GM18508 (cell line): Measurements from ENCODE around the gene MALAT1.
"Not testable (repeated sequence)": the region's sequence is repeated elsewhere in the genome, so short reads cannot be mapped to it uniquely, and the experiment has no call there.

Experiments used
- ATAC-seq: cut with Tn5 transposase; IDR thresholded peaks from one replicate; pipeline ENCODE4 v1.9.1; 2021; ENCODE audit warnings: moderate number of reproducible peaks; ENCODE audit not compliant: insufficient read depth, unreplicated experiment

Gene MALAT1

DNA sequence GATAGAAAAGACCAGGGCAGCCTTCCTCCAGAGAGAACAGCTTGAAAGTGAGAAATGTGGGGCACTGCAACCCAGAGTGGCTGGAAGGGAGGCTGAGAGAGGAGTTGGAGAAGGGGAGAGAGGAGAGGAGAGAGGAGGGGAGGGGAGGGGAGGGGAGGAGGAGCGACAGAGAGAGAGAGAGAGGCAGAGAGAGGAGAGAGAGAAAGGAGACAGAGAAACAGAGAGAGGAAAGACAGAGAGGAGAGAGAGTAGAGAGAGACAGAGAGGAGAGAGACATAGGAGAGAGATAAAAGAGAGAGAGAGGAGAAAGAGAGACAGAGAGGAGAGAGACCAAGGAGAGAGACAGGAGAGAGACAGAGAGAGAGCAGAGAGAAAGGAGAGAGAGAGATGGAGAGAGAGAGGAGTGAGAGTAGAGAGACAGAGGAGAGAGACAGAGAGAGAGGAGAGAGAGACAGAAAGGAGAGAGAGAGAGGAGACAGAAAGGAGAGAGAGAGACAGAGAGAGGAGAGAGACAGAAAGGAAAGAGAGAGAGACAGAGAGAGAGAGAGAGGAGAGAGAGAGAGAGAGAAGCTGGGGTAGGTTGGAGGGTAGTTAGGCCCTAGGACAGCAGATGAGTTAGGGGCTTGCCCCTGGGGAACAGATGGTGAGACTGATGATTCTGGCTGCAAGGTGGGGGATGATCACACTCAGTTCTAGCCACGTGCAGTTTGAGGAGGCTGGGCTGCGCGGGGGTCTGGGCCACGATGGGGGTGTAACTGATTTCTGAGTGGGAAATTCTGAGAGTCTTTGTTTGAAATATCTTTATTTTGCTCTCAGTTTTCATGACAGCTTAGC is 17.5 kb downstream of the MALAT1 start:
- no peak for ATAC-seq

DNA sequence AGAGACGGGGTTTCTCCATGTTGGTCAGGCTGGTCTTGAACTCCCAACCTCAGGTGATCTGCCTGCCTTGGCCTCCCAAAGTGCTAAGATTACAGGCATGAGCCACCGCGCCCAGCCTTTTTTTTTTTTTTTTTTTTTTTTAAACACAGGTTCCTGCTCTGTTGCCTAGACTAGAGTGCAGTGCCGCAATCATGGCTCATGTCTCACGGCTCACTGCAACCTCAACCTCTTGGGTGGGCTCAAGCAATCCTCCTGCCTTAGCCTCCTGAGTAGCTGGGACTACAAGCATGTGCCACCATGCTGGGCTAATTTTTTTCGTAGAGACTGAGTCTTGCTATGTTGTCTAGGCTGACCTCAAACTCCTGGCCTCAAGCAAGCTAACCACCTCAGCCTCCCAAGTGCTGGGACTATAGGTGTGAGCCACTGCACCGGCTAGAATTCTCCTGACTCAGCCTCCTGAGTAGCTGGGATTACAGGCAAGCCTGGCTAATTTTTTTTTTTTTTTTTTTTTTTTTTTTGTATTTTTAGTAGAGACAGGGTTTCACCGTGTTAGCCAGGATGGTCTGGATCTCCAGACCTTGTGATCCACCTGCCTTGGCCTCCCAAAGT is 20.2 kb downstream of the MALAT1 start:
- not testable (repeated sequence) for ATAC-seq

DNA sequence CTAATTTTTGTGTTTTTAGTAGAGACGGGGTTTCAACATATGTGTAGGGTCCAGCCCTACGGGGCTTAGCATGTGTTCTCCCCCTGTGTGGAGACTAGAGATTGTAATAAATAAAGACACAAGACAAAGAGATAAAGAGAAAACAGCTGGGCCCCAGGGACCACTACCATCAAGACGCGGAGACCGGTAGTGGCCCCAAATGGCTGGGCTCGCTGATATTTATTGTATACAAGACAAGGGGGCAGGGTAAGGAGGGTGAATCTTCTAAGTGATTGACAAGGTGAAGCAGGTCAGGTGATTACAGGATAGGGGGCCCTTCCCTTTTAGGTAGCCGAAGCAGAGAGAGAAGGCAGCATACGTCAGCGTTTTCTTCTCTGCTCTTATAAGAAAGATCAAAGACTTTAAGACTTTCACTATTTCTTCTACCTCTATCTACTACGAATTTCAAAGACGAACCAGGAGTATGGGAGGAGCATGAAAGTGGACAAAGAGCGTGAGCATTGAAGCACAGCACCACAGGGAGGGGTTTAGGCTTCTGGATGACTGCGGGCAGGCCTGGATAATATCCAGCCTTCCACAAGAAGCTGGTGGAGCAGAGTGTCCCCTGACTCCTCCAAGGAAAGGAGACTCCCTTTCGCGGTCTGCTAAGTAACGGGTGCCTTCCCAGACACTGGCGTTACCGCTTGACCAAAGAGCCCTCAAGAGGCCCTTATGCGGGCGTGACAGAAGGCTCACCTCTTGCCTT is 23.1 kb downstream of the MALAT1 start:
- ATAC-seq, result not testable (repeated sequence)

DNA sequence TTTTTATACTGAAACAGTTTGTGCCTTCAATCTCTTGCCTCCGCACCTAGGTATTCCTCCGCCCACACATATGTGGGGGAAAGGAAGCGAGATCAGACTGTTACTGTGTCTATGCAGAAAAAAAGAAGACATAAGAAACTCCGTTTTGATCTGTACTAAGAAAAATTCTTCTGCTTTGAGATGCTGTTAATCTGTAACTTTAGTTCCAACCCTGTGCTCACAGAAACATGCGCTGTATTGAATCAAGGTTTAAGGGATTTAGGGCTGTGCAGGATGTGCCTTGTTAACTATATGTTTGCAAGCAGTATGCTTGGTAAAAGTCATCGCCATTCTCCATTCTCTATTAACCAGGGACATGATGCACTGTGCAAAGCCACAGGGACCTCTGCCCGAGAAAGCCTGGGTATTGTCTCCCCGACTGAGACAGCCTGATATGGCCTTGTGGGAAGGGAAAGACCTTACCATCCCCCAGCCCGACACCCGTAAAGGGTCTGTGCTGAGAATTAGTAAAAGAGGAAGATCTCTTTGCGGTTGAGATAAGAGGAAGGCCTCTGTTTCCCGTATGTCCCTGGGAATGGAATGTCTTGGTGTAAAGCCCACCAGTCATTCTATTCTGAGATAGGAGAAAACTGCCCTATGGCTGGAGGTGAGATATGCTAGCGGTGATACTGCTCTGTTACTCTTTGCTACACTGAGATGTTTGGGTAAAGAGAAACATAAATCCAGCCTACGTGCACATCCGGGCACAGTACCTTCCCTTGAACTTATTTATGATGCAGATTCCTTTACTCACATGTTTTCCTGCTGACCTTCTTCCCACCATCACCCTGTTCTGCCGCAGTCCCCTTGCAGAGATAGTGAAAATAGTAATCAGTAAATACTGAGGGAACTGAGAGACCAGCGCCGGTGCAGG is 24.1 kb downstream of the MALAT1 start:
- not testable (repeated sequence) for ATAC-seq

DNA sequence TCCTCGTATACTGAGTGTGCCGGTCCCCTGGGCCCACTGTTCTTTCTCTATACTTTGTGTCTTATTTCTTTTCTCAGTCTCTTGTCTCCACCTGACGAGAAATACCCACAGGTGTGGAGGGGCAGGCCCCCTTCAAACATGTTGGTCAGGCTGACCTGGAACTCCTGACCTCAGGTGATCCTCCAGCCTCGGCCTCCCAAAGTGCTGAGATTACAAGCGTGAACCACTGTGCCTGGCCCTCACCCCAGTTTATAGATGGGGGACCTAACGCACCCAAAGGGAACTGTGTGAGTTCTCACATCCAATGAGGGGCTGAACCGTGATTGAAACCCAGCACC is 24.8 kb downstream of the MALAT1 start:
- not testable (repeated sequence) for ATAC-seq

DNA sequence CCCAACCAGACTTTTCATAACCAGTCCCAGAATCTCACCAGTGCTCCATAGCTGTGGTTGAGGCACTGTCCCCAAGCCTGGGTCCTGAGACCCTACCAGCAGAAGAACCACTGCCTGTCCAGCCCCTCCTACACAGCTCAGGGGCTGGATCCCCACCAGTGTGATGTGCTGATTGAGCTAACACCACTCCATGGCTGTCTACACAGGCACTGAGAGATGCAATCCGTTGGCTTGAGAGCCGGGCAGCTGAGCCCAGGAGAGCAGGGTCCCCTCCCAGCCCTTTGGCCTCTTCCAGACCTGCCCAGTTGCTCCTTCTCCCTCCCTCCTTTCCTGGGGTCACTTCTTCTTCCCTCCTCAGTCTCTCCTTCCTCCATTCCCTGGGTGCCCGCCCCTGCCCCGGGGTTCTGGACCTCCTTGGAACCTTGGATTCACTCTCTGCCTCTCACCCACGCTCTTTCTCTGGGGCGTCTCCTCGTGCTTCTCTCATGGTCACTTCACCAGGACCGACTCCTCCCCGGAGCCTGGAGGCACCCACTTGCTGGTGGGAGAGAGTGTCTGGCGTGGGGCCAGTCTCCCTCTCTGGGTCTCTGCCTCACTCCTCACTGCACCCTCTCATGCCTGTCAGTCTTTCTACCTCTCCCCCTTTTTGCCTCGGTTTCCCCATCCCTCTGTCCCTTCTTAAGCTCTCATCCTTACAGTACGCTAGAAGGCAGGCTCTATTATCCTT is 25.3 kb downstream of the MALAT1 start:
- no peak for ATAC-seq

DNA sequence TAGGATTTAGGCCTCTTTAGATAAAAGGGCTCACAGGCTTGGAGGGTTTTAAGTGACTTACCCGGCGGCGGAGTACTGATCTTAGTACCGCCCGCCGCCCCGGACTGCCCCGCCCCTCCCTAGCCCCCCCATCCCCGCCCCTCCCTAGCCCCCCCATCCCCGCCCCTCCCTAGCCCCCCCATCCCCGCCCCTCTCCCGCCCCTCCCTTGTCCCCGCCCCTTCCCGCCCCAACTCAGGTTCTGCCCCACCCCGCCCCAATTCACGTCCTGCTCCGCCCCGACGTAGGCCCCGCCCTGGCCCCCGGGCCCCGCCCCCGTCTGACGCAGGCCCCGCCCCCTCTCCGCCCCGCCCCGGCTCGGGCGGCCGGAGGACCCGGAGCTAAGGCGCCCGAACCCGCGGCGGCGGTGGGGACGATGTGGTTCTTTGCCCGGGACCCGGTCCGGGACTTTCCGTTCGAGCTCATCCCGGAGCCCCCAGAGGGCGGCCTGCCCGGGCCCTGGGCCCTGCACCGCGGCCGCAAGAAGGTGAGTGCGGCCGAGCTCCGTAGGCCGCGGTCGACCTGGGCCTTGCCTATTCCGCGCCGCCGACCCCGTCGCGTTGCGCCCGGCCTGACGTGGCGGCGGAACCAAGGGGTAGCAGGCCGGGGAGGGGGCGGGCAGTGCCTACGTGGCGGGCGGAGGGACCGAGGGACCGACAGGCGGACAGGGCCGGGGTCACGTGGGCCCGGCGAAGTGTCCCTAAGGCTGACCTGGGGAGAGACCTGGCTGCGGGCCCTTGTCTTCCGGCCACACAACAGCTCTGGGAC is 26.1 kb downstream of the MALAT1 start, which contains the start of gene SCYL1:
SCYL1 (plus strand) TSS at position 343 of the 805 bp plus-strand sequence; CDS start at position 414, 71 bp downstream.
- ATAC-seq, result no peak

DNA sequence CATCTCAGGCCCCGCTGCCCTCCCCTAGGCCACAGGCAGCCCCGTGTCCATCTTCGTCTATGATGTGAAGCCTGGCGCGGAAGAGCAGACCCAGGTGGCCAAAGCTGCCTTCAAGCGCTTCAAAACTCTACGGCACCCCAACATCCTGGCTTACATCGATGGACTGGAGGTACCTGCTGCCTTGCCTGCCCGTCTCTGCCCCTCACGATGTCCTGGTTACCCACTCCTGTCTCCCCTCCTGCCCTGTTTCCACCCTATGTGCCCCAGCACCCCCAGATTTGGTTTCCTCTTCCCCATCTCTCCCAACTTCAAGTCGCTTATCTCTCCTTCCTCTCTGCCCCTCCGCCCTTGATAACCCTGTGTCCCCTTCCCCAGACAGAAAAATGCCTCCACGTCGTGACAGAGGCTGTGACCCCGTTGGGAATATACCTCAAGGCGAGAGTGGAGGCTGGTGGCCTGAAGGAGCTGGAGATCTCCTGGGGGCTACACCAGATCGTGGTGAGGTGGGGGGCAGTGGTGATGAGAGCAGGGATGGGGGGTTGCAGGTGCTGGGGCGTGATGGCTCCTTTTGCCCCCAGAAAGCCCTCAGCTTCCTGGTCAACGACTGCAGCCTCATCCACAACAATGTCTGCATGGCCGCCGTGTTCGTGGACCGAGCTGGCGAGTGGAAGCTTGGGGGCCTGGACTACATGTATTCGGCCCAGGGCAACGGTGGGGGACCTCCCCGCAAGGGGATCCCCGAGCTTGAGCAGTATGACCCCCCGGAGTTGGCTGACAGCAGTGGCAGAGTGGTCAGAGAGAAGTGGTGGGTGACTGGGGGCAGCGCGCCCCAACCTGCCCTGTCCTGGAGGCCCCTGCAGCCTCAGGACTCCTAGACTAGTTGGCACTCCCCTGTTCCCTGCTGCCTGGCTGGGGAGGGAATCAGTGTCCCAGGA is 27.0 kb downstream of the MALAT1 start:
- ATAC-seq, result no peak

DNA sequence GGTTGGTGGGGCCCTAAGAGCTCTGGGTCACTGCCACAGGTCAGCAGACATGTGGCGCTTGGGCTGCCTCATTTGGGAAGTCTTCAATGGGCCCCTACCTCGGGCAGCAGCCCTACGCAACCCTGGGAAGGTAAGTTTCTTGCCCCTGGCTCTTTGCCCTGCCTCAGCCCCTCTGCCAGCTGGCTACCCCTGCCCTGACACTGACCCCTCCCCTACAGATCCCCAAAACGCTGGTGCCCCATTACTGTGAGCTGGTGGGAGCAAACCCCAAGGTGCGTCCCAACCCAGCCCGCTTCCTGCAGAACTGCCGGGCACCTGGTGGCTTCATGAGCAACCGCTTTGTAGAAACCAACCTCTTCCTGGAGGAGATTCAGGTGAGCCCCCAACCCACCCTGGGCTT is 27.9 kb downstream of the MALAT1 start:
- ATAC-seq, result no peak

DNA sequence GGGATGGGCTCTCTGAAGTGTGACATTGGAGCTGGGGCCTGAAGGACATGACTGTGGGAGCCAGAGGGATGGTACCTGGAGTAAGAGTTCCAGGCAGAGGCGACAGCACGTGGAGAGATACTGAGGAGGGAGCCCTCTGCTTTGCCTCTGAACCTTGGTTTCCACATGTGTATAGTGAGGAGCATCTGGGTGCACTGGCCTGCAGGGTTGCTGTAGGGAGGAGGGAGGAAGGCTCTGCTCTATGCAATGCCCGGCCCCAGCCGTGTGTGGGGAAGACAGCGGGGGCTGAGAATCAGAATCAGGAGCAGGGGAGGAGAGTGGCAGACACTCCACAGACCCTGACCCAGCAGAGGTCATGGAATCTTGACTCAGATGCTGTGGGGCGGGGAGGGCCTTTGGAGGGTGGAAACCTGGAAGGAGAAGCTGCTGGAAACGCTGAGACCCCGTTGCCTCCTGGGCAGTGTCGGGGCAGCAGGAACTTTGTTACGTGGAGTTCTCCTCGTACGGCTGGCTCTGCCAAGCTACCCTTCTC is 30.0 kb downstream of the MALAT1 start:
- ATAC-seq, result no peak

DNA sequence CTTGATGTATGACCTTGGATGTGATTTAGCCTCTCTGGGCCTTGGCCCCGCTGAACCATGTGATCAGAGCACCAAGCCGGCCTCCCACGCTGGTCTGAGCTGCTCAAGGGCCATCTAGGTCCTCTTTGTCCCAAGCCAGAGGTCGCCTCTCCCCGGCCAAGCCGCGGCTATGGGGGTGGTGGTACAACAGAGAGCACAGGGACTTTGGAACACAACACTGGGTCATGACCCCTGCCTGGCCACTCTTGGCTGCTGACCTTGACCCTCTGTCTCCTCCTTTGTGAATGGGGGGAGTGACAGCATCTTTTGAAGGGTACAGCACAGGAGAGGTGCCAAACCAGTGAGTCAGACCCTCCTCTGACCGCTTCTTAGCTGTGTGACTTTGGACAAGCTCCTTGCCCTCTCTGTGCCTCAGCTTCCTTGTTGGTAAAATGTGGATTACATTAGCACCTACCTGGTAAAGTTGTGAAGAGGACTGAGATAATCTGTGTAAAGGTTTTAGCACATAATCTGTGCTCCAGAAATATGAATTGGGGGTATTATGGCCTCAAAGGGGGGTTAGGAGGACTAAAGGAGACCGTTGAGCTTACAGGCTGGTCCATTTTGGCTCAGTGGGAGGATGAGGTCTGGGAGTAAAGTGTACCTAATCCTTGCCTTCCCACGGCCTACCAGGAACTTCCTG is 30.8 kb downstream of the MALAT1 start:
- no peak for ATAC-seq

DNA sequence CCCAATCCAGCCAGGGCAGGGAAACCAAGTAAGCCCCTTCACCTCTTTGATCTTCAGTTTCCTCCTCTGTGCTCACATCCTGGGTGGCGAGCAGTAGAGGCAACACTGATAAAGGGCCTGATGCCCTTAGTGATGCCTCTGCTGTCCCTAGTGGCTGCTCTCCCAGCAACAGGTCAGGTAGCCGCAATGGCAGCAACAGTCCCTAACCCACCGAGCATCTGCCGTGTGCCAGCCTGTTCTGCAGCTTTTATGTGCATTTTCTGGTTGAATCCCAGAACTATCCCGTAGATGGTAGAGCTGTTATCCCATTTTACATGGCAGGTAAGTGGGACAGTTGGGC is 31.3 kb downstream of the MALAT1 start:
- ATAC-seq, result no peak

DNA sequence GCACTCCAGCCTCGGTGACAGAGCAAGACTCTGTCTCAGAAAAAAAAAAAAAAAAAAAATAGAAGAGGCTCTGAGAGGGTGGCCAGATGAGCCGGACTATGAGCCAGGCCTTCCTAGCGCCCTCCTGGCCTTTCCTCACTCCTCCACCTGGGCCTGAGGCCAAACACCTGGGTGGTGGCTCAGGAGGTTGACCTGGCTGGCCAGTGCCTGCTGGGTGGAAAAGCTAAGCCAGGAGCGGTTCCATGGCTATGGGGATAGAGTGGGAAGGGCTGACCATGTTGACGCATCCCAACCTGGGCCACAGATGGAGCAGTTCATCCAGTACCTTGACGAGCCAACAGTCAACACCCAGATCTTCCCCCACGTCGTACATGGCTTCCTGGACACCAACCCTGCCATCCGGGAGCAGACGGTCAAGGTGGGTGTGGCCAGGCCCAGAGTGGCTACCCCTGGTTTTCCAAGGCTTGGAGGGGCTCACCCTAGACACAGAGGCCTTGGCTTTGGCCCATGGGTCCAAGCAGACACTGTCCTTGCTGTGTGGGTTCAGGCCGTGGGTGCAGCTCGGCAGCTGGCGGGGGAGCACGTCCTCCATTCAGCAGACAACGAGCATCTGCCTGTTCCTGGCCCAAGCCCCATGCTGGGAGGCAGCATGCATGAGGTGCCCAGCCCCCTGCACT is 33.7 kb downstream of the MALAT1 start:
- no peak for ATAC-seq

DNA sequence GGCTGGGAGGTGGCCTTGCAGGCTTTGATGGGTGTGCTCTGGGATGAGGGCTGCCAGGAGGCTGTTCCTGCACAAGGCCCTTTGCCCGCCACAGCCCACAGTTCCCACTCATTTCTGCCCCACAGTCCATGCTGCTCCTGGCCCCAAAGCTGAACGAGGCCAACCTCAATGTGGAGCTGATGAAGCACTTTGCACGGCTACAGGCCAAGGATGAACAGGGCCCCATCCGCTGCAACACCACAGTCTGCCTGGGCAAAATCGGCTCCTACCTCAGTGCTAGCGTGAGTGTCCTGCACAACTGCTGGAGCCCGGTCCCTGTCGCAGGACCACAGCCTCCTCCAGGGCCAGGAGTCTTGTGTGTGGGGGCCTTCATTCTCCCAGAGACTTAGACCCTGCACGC is 36.3 kb downstream of the MALAT1 start:
- ATAC-seq, result no peak

DNA sequence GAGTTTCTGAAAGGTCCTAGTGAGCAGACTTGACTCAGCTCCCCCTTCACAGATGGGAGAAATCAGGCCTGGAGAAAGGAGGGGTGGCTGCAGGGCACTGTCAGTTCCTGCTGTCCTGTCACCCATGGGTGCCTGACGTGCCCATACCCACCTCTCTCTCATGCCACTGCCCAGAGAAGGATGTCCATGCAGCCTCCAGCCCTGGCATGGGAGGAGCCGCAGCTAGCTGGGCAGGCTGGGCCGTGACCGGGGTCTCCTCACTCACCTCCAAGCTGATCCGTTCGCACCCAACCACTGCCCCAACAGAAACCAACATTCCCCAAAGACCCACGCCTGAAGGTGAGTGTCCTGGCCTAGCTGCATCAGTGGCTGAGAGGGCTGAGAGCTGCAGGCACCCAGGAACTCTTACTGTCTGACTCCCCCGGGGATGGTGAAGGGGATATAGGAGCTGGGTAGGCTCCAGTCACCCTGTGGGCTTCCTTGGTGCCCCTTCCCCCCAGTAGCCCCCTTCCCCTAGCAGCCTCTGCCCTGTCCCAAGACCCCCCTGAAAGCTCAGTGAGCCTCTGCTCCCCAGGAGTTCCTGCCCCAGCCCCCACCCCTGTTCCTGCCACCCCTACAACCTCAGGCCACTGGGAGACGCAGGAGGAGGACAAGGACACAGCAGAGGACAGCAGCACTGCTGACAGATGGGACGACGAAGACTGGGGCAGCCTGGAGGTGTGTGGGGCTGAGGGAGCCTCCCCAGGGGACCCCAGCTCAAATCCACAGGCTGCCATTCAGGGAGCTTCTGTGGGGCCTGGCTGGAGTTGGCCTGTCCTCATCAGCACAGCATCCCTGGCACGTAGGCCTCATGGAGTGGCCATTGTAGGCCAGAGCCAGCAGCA is 37.8 kb downstream of the MALAT1 start:
- ATAC-seq, result no peak

DNA sequence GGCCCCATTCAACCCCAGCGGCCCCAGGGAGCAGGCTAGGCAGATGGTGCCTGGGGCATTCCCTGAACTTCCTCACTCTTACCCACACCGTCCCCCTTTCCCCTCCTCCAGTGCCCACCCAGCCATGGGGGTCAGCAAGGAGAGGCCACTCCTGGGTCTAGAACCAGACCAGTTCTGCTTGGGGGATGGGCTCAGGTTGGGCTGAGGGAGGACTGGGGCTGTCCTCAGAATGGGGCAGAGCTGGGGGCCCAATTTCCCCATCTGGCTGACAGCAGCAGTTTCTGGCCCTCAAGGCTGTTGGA is 38.4 kb downstream of the MALAT1 start:
- ATAC-seq, result no peak
